Lung (tissue), 12 donors: ENCODE data around the gene PCDH9. TPM values are rescaled to one million over a fixed set of nuclear protein-coding genes. Genes with fewer than 3 reads are reported as not detected.

Source experiments
- ATAC-seq: fragments of 200-7000 bp; cut with Tn5 transposase; one replicate; pipeline ENCODE4 v1.9.1; 2020; ENCODE audit warnings: moderate number of reproducible peaks; ENCODE audit not compliant: insufficient read depth, low FRiP score
- DNase-seq, 3 donors: peaks; one replicate each; pipeline ENCODE4 v3.0.0-alpha.2; 2013 to 2017
- H3K27ac ChIP-seq, 2 donors: one replicate each; pipeline ENCODE4 v1.5.1; 2013; ENCODE audit warnings: mild to moderate bottlenecking in 2 of 2, moderate library complexity in 2 of 2, control low read depth in 1 of 2, inconsistent platforms in 1 of 2, low read depth in 1 of 2, low read length in 1 of 2
- H3K27me3 ChIP-seq, 3 donors: one replicate each; pipeline ENCODE4 v1.5.1; 2013; ENCODE audit warnings: low read length in 2 of 3; ENCODE audit not compliant: control insufficient read depth in 3 of 3, insufficient read depth in 3 of 3
- H3K36me3 ChIP-seq, 4 donors: one replicate each; pipeline ENCODE4 v1.5.1; 2013; ENCODE audit warnings: low read length in 4 of 4, mild to moderate bottlenecking in 1 of 4, moderate library complexity in 1 of 4; ENCODE audit not compliant: control insufficient read depth in 4 of 4, insufficient read depth in 4 of 4
- H3K4me1 ChIP-seq, 5 donors: one replicate each; pipeline ENCODE4 v1.5.1; 2013; ENCODE audit warnings: low read length in 5 of 5, mild to moderate bottlenecking in 2 of 5, moderate library complexity in 1 of 5; ENCODE audit not compliant: control insufficient read depth in 5 of 5, insufficient read depth in 5 of 5
- H3K4me3 ChIP-seq: one replicate; pipeline ENCODE4 v1.5.1; 2013; ENCODE audit warnings: mild to moderate bottlenecking, control low read depth, moderate library complexity
- H3K9ac ChIP-seq, 2 donors: one replicate each; pipeline ENCODE4 v1.5.1; 2013; ENCODE audit warnings: low read length in 2 of 2, control low read depth in 1 of 2; ENCODE audit not compliant: insufficient read depth in 1 of 2
- H3K9me3 ChIP-seq, 4 donors: one replicate each; pipeline ENCODE4 v1.5.1; 2013; ENCODE audit warnings: low read length in 3 of 4, mild to moderate bottlenecking in 1 of 4, moderate library complexity in 1 of 4; ENCODE audit not compliant: control insufficient read depth in 4 of 4, insufficient read depth in 3 of 4
- CTCF ChIP-seq: IDR thresholded peaks from 2 replicates; pipeline ENCODE4 v1.5.1; 2012; ENCODE audit warnings: mild to moderate bottlenecking; ENCODE audit errors: control extremely low read depth, extremely low read depth
- WGBS, 2 donors: extraction: QIAGEN DNeasy Blood & Tissue Kit; methylation state at CpG; one replicate each; pipeline ENCODE4 v1.1.7; 2013; 5-methylcytosine and 5-hydroxymethylcytosine counted together
- polyA plus RNA-seq, 2 donors: library from polyadenylated mRNA; stranded (reverse); fragments of 200-250 nt; gene quantifications; one replicate each; pipeline ENCODE4 v1.2.1, GENCODE V29; 2013
- total RNA-seq, 2 donors: library from RNA; depleted of rRNA in 1 of 2; stranded (reverse); fragments of >200 nt in 1 of 2; gene quantifications; one replicate each; pipeline ENCODE4 v1.2.1, GENCODE V29; 2014 to 2021
- donor health status: control.
- donor health status: control.
- donor health status: Bipolar disorder and iron deficiency.
- donor health status: healthy.
- donor health status: DM: yes; HTN: yes; CAD: no.

Gene PCDH9
- total and polyA plus RNA-seq, 4 donors, result 0.68 to 22.2 (median 4.1) TPM

- no peak for TF ChIP-seq CTCF
- Histone ChIP-seq H3K4me3 (no peak overlapping the region), H3K36me3 (peaks cover 0 to 6% (median 0%) of the 10 kb centered on the region in 4 donors), H3K27me3 (no peaks in the 10 kb centered on the region), H3K9ac (peak overlapping the region in 1 of 2 donors; percentile 50), H3K27ac (no peak overlapping the region), H3K9me3 (peaks cover 0 to 2% (median 0%) of the 10 kb centered on the region in 4 donors), H3K4me1 (peaks cover 4 to 17% (median 9%) of the 10 kb centered on the region in 5 donors)
- ATAC-seq (no peak), DNase-seq (no peak)
- 32 to 49% methylated on average over 1 of the region's 1 CpG for WGBS, 2 donors
Measured at GRCh38 chr13:67223742-67224141, 6.4 kb downstream of the PCDH9 start.

- WGBS, 2 donors, result 44 to 73% methylated on average over 2 of the region's 2 CpGs
Measured at GRCh38 chr13:67223024-67223423, 7.1 kb downstream of the PCDH9 start.

GRCh38 chr13:67221630-67222226 lies 8.4 kb downstream of the PCDH9 start:
- no peak overlapping the region for H3K27ac ChIP-seq
- no peaks in the 10 kb centered on the region for H3K27me3 ChIP-seq
- no peak overlapping the region for H3K9ac ChIP-seq
- peak in 2 of 3 donors; percentile 22 to 25 for DNase-seq
- H3K36me3 ChIP-seq, result no peaks in the 10 kb centered on the region
- H3K9me3 ChIP-seq, result peaks cover 0 to 2% (median 0%) of the 10 kb centered on the region in 4 donors
- 62 to 63% methylated on average over 3 of the region's 3 CpGs for WGBS, 2 donors
- H3K4me3 ChIP-seq, result no peak overlapping the region
- TF ChIP-seq CTCF, result no peak
- ATAC-seq, result no peak
- H3K4me1 ChIP-seq, result peaks cover 3 to 10% (median 6%) of the 10 kb centered on the region in 5 donors

More at GRCh38 chr13:67223024-67223423, 7.1 kb downstream of the PCDH9 start:
- no peak for TF ChIP-seq CTCF
- ATAC-seq (no peak), DNase-seq (peak in 1 of 3 donors; percentile 17)
- H3K27ac ChIP-seq, result peak overlapping the region in 1 of 2 donors; percentile 21
- no peak overlapping the region for H3K9ac ChIP-seq
- peaks cover 0 to 6% (median 0%) of the 10 kb centered on the region in 4 donors for H3K36me3 ChIP-seq
- H3K4me3 ChIP-seq, result no peak overlapping the region
- H3K9me3 ChIP-seq, result peaks cover 0 to 2% (median 0%) of the 10 kb centered on the region in 4 donors
- peaks cover 4 to 15% (median 8%) of the 10 kb centered on the region in 5 donors for H3K4me1 ChIP-seq
- H3K27me3 ChIP-seq, result no peaks in the 10 kb centered on the region
